Panc1 (cell line): ENCODE measurements around the gene TNIK. TPM values are rescaled to one million over a fixed set of nuclear protein-coding genes. Genes with fewer than 3 reads are reported as not detected.

ENCODE experiments used
- ATAC-seq: fragments of 200-7000 bp; cut with Tn5 transposase; 2 replicates; pipeline ENCODE4 v1.9.1; 2020; ENCODE audit warnings: mild to moderate bottlenecking, moderate library complexity
- BruUV-seq: library from RNA; stranded (reverse); fragments of 400-500 nt; replicated peaks from 2 replicates; lab custom pipeline; 2021; lab: Mats Ljungman, UMichigan
- CTCF ChIA-PET: fragments of 300-600 bp; sonication (Branson Sonifier 250); formaldehyde crosslinking; loops from one replicate; lab custom pipeline; 2022; ENCODE audit warnings: antibody characterized with exemption; lab: Charles Lee
- POLR2A ChIA-PET: fragments of 300-600 bp; sonication (Branson Sonifier 250); formaldehyde crosslinking; loops from one replicate; lab custom pipeline; 2022; ENCODE audit warnings: antibody characterized with exemption; lab: Charles Lee
- DNase-seq: peaks from one replicate; pipeline ENCODE4 v3.0.0-alpha.2; 2010; ENCODE audit warnings: low read depth, low spot score
- H3K27ac ChIP-seq: 2 replicates; pipeline ENCODE4 v1.5.1; 2011; ENCODE audit warnings: mild to moderate bottlenecking, low read length, inconsistent platforms
- H3K27me3 ChIP-seq: fragments of 200-500 bp; sonication (Bioruptor generic); 2 replicates; pipeline ENCODE4 v1.6.0; 2014; ENCODE audit warnings: low read length, inconsistent platforms; ENCODE audit not compliant: control insufficient read depth, insufficient read depth
- H3K36me3 ChIP-seq: fragments of 200-500 bp; sonication (Bioruptor generic); 2 replicates; pipeline ENCODE4 v1.5.1; 2014; ENCODE audit warnings: inconsistent platforms, mild to moderate bottlenecking, low read length, moderate library complexity; ENCODE audit not compliant: control insufficient read depth, insufficient read depth
- H3K4me1 ChIP-seq: 2 replicates; pipeline ENCODE4 v1.5.1; 2011; ENCODE audit warnings: inconsistent platforms, mild to moderate bottlenecking, low read length, moderate library complexity; ENCODE audit not compliant: control insufficient read depth, insufficient read depth
- H3K4me3 ChIP-seq, 2 experiments: 2 replicates each; pipeline ENCODE4 v1.5.1; 2011 to 2012; ENCODE audit warnings: low read depth in 2 of 2, low read length in 2 of 2, mild to moderate bottlenecking in 2 of 2, inconsistent platforms in 1 of 2, moderate library complexity in 1 of 2
- H3K9me3 ChIP-seq: fragments of 200-500 bp; sonication (Bioruptor generic); 2 replicates; pipeline ENCODE4 v1.5.1; 2014; ENCODE audit warnings: low read depth, mild to moderate bottlenecking, inconsistent platforms, low read length, moderate library complexity; ENCODE audit not compliant: control insufficient read depth, insufficient read depth
- CTCF ChIP-seq: fragments of 450-650 bp; IDR thresholded peaks from 2 replicates; pipeline ENCODE4 v1.5.1; 2017; ENCODE audit warnings: mild to moderate bottlenecking
- POLR2AphosphoS5 ChIP-seq: IDR thresholded peaks from 2 replicates; pipeline ENCODE4 v1.6.1; 2012; ENCODE audit warnings: mild to moderate bottlenecking, low read depth, low read length, moderate library complexity
- REST ChIP-seq, 2 experiments: IDR thresholded peaks; 2 replicates each; pipeline ENCODE4 v1.6.1; 2011 to 2012; ENCODE audit warnings: low read depth in 2 of 2, control low read depth in 1 of 2, low read length in 1 of 2, mild to moderate bottlenecking in 1 of 2, moderate library complexity in 1 of 2; ENCODE audit not compliant: insufficient read depth in 1 of 2
- SIN3A ChIP-seq: IDR thresholded peaks from 2 replicates; pipeline ENCODE4 v1.6.1; 2012; ENCODE audit warnings: low read depth, mild to moderate bottlenecking, low read length, moderate library complexity, borderline replicate concordance; ENCODE audit not compliant: insufficient read depth
- TCF7L2 ChIP-seq: IDR thresholded peaks from 2 replicates; pipeline ENCODE4 v1.6.1; 2011; ENCODE audit warnings: mild to moderate bottlenecking, low read depth, low read length, inconsistent platforms
- in situ Hi-C: cut with HindIII; loops from 2 replicates; pipeline ENCODE4 v1.10.0; 2016; ENCODE audit warnings: low sequenced_read_pairs, low pct_unique_long_range_greater_than_20kb
- intact Hi-C: fragments of 100-400 bp; cut with micrococcal nuclease; formaldehyde crosslinking; loops from one replicate; pipeline ENCODE4 v1.10.0; 2022; ENCODE audit not compliant: unreplicated experiment
- total RNA-seq: library from RNA; stranded (reverse); gene quantifications from one replicate; pipeline ENCODE4 v1.2.1, GENCODE V29; 2021; ENCODE audit not compliant: unreplicated experiment

Gene TNIK
- total RNA-seq, 1 experiment from 2014 or later: 1.9 TPM

GRCh38 chr3:171351676-171352075 is 108.5 kb downstream of the TNIK start:
- ATAC-seq: no peak
- Histone ChIP-seq H3K27ac (no peak overlapping the region), H3K27me3 (peaks cover 6% of the 10 kb centered on the region), H3K36me3 (no peaks in the 10 kb centered on the region), H3K4me3 (no peak overlapping the region), H3K4me1 (no peaks in the 10 kb centered on the region), H3K9me3 (no peaks in the 10 kb centered on the region)
- ChIA-PET POLR2A (interaction anchor here (0.6 kb wide), 1 partner anchor 11 kb away, joined by 9 read pairs; no protein-coding TSS in a partner anchor), CTCF (no interaction called here)
- no peak for TF ChIP-seq REST (IDR thresholded peaks at IDR 0.05; ENCODE audit: insufficient read depth in 1 of 2, low read depth in 2 of 2, low read length in 1 of 2)
- no peak for TF ChIP-seq SIN3A
- no peak for TF ChIP-seq TCF7L2
- TF ChIP-seq CTCF: no peak
- no peak for TF ChIP-seq POLR2AphosphoS5
- in situ Hi-C loops (no loop called here), intact Hi-C loops (no loop called here)
- BruUV-seq: no TSS peak
- no peak for DNase-seq

GRCh38 chr3:171350364-171350763 is 109.8 kb downstream of the TNIK start:
- TF ChIP-seq POLR2AphosphoS5 (no peak), CTCF (no peak), TCF7L2 (no peak), SIN3A (no peak), REST (IDR thresholded peaks at IDR 0.05; ENCODE audit: insufficient read depth in 1 of 2, low read depth in 2 of 2, low read length in 1 of 2) (no peak)

More at GRCh38 chr3:171350364-171350763, 109.8 kb downstream of the TNIK start:
- Histone ChIP-seq H3K4me1 (no peaks in the 10 kb centered on the region), H3K9me3 (no peaks in the 10 kb centered on the region), H3K36me3 (no peaks in the 10 kb centered on the region), H3K27me3 (peaks cover 7% of the 10 kb centered on the region), H3K27ac (no peak overlapping the region), H3K4me3 (no peak overlapping the region)
- in situ Hi-C loops (no loop called here), intact Hi-C loops (no loop called here)
- BruUV-seq: no TSS peak
- POLR2A ChIA-PET: interaction anchor here (0.6 kb wide), 1 partner anchor 9 kb away, joined by 6 read pairs; no protein-coding TSS in a partner anchor
- ATAC-seq (no peak), DNase-seq (no peak)
- CTCF ChIA-PET: no interaction called here
